Ovary (tissue), 9 donors: ENCODE data around the gene LYST. TPM values are rescaled to one million over a fixed set of nuclear protein-coding genes. Genes with fewer than 3 reads are reported as not detected.

ENCODE experiments used
- DNase-seq, 5 donors: peaks; one replicate each; pipeline ENCODE4 v3.0.0-alpha.2; 2019 to 2020
- H3K27ac ChIP-seq, 2 donors: fragments of 200-600 bp; one replicate each; pipeline versions ENCODE4 v1.5.1 to v1.8.0; 2019 to 2022
- H3K27me3 ChIP-seq: fragments of 200-600 bp; one replicate; pipeline ENCODE4 v1.8.0; 2022
- H3K36me3 ChIP-seq: fragments of 200-600 bp; sonication (generic); one replicate; pipeline ENCODE4 v1.5.1; 2019
- H3K4me1 ChIP-seq: one replicate; pipeline ENCODE4 v1.8.1; 2013; ENCODE audit warnings: mild to moderate bottlenecking, moderate library complexity; ENCODE audit not compliant: insufficient read depth
- H3K4me3 ChIP-seq: fragments of 200-600 bp; sonication (generic); one replicate; pipeline ENCODE4 v1.5.1; 2017
- H3K9me3 ChIP-seq, 2 donors: fragments of 200-600 bp in 1 of 2; sonication (generic) in 1 of 2; one replicate each; pipeline versions ENCODE4 v1.5.1 to v1.8.1; 2013 to 2019; ENCODE audit warnings: mild to moderate bottlenecking in 1 of 2, moderate library complexity in 1 of 2
- EP300 ChIP-seq: sonication (generic); formaldehyde crosslinking; IDR thresholded peaks from one replicate; pipeline ENCODE4 v1.6.1; 2017; ENCODE audit warnings: antibody characterized with exemption
- POLR2A ChIP-seq: fragments of 450-650 bp; IDR thresholded peaks from one replicate; pipeline ENCODE4 v1.6.1; 2017; ENCODE audit warnings: antibody characterized with exemption, mild to moderate bottlenecking, moderate library complexity
- WGBS, 3 donors: extraction: QIAGEN DNeasy Blood & Tissue Kit in 1 of 3; methylation state at CpG; one replicate each; pipeline versions ENCODE4 v1.1.5 to v1.1.7; 2013 to 2017; 5-methylcytosine and 5-hydroxymethylcytosine counted together
- intact Hi-C, 4 donors: fragments of 100-400 bp; cut with DNase I; formaldehyde crosslinking; loops; one replicate each; pipeline versions ENCODE4 v1.11.0 to v1.15.1; 2022 to 2023
- polyA plus RNA-seq, 2 donors: library from polyadenylated mRNA; stranded (reverse); fragments of 200-250 nt in 1 of 2; fragments of 350-450 nt in 1 of 2; fragmentation: Illumina TruSeq in 1 of 2; extraction: RNeasy Lipid Tissue Mini Kit (QIAGEN cat#74804) in 1 of 2; gene quantifications; one replicate each; pipeline ENCODE4 v1.2.3, GENCODE V29; 2013 to 2014
- total RNA-seq, 7 donors: library from RNA; depleted of rRNA in 2 of 7; stranded (reverse); fragments of >200 nt in 2 of 7; fragmentation: NEBNext Ultra II Directional in 3 of 7; extraction: Animal tissue kit (Norgen Biotek cat#: 25700) in 3 of 7; gene quantifications; one replicate each; pipeline versions ENCODE4 v1.1.0 to v1.2.4, GENCODE V29; 2016 to 2023
- TF ChIP-seq, protein P1 (sequence below), 3 donors: fragments of 450-650 bp in 2 of 3; fragments of 200-600 bp in 1 of 3; IDR thresholded peaks; one replicate each; pipeline versions ENCODE4 v1.5.1 to v1.8.0; 2016 to 2022; ENCODE audit warnings: antibody characterized with exemption in 3 of 3, mild to moderate bottlenecking in 1 of 3
- donor health status: DM: no; HTN: no; CAD: no; lungs with moderate emphysema.
- donor health status: DM: no; HTN: no; CAD: no.
- donor health status: Bipolar disorder and iron deficiency.
- donor health status: DM: yes; HTN: yes; CAD: no.
- donor health status: DM: no; HTN: no; CAD: no.
- donor health status: DM: yes; HTN: yes; CAD: no.

The LYST gene
- total and polyA plus RNA-seq, 9 donors, result 6.8 to 29.2 (median 21.7) TPM

DNA sequence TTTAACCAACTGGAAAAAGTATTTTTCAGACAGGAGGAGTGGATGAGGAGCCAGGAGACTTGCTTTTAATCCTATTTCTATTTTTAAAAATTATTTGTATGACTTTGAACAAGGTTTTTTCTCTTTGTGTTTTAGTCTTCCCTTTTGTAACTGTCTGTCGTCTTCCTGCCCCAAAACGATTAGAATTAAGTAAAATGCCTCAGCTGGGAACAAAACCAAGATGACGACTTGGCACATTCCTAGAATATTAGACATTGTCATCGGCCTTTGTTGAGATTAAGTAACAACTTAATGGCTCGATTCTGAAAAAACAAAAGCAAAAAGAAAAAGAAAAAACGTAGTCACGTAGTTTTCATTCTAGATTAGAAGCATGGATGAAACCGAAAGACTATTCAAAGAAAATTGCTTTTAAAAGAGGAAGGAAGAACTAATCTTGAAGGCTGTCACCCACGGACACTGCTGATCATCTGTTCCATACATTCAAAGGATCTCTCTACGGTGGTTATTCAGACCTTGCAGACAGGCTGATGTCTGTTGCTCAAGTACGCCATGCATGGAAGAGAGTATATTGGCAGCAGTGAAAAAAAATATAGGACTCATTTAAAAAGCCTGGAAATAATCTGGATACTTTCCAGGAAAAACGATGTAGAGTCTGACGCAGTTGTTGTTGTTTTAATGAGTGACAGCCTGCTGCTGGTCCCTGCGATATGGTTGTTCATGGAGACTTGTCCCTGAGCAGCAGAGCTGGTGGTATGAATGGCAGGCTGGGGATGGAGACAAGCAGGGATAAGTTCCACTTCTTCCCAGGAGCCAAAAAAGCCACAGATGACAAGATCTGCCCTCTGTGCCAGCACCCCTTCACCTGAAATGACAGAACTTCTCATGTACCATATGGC is 234.0 kb downstream of the LYST start:
- no peaks in the 10 kb centered on the region for H3K9me3 ChIP-seq
- H3K27ac ChIP-seq, result no peak overlapping the region
- no peaks in the 10 kb centered on the region for H3K36me3 ChIP-seq
- H3K27me3 ChIP-seq, result no peaks in the 10 kb centered on the region
- WGBS, 3 donors, result 11 to 31% (median 12%) methylated on average over 14 of the region's 14 CpGs
- DNase-seq, result no peak
- no peak for TF ChIP-seq POLR2A
- TF ChIP-seq EP300, result no peak
- H3K4me1 ChIP-seq, result peaks cover 3% of the 10 kb centered on the region
- no peak overlapping the region for H3K4me3 ChIP-seq
- intact Hi-C loops, result no loop called here

DNA sequence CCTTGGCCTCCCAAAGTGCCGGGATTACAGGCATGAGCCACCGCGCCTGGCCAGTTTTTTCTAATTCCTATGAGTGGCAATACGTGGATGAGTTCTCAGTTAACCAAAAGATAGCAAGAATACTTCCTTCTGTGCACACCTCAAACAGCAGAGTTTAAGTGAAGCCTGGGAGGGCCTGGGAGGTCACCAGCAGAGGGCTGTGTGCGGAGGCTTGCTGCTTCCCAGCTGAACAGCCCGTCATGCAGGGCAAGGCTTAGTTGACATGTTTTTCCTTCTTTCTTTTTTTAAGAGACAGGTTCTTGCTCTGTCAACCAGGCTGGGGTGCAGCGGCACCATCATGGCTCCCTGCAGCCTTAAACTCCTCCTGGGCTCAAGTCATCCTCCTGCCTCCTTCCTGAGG is 234.9 kb downstream of the LYST start:
- intact Hi-C loops, result no loop called here
- no peak overlapping the region for H3K27ac ChIP-seq
- no peaks in the 10 kb centered on the region for H3K36me3 ChIP-seq
- no peak overlapping the region for H3K4me3 ChIP-seq
- H3K27me3 ChIP-seq, result no peaks in the 10 kb centered on the region
- H3K9me3 ChIP-seq, result no peaks in the 10 kb centered on the region
- TF ChIP-seq POLR2A, result no peak
- TF ChIP-seq EP300, result no peak
- TF ChIP-seq, protein P1, sequence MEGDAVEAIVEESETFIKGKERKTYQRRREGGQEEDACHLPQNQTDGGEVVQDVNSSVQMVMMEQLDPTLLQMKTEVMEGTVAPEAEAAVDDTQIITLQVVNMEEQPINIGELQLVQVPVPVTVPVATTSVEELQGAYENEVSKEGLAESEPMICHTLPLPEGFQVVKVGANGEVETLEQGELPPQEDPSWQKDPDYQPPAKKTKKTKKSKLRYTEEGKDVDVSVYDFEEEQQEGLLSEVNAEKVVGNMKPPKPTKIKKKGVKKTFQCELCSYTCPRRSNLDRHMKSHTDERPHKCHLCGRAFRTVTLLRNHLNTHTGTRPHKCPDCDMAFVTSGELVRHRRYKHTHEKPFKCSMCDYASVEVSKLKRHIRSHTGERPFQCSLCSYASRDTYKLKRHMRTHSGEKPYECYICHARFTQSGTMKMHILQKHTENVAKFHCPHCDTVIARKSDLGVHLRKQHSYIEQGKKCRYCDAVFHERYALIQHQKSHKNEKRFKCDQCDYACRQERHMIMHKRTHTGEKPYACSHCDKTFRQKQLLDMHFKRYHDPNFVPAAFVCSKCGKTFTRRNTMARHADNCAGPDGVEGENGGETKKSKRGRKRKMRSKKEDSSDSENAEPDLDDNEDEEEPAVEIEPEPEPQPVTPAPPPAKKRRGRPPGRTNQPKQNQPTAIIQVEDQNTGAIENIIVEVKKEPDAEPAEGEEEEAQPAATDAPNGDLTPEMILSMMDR (IDR thresholded peaks at IDR 0.05), result no peak
- 91 to 95% (median 92%) methylated on average over 7 of the region's 7 CpGs for WGBS, 3 donors
- peaks cover 3% of the 10 kb centered on the region for H3K4me1 ChIP-seq
- DNase-seq, result no peak

DNA sequence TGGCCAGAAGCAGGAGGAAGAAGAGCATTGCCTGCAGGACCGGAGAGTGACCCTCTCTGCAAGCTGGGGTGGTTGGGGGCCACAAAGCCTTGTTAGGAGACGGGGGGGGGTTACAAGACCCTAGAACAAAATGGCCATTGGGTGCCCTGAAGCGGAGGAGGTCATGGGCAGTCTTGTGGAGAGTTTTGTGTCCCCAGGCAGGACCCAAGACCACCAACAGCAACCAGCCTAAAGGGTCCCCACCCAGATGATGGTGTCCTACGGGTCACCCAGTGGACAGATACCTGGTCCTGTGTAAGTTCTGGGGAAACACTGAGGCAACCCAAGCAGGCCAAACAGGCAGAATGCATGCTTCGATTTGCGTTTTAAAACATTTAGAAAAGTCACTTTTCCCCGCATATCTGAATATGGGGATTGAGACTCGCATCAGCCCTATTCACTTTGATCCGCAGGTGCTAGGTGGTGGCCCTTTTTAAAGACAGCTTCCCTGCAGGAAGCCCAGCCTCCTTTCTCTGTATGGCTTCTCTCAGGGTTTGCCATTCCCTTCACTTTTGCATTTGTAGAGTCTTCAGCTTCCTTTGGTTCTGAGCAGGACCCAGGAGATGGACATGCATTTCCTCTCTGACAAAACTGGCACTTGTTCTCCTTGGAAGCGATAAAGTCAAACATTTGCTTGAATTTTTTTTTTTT is 238.2 kb downstream of the LYST start:
- no peak overlapping the region for H3K27ac ChIP-seq
- intact Hi-C loops, result no loop called here
- H3K36me3 ChIP-seq, result no peaks in the 10 kb centered on the region
- no peak for DNase-seq
- H3K9me3 ChIP-seq, result no peaks in the 10 kb centered on the region
- no peak overlapping the region for H3K4me3 ChIP-seq
- H3K27me3 ChIP-seq, result no peaks in the 10 kb centered on the region
- 95 to 97% (median 97%) methylated on average over 10 of the region's 10 CpGs for WGBS, 3 donors
- peaks cover 11% of the 10 kb centered on the region for H3K4me1 ChIP-seq
- TF ChIP-seq POLR2A (no peak), EP300 (no peak)
- TF ChIP-seq, protein P1 (IDR thresholded peaks at IDR 0.05), result no peak

DNA sequence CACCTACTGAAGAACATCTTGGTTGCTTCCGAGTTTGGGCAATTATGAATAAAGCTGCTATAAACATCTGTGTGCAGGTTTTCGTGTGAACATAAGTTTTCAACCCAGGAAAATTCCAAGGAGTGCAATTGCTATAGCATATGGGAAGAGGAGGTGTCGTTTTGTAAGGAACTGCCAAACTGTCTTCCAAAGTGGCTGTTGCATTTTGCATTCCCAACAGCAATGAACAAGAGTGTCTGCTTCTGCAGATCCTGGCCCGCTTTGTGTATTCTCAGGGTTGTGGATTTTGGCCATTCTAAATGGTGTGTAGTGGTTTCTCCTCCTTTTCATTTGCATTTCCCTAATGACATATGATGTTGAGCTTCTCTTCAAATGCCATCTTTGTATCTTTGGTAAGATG is 240.9 kb downstream of the LYST start:
- WGBS, 3 donors, result 94 to 97% (median 96%) methylated on average over 4 of the region's 4 CpGs
- no peak overlapping the region for H3K27ac ChIP-seq
- peaks cover 8% of the 10 kb centered on the region for H3K4me1 ChIP-seq
- intact Hi-C loops, result no loop called here
- H3K27me3 ChIP-seq, result no peaks in the 10 kb centered on the region
- TF ChIP-seq, protein P1 (IDR thresholded peaks at IDR 0.05), result no peak
- TF ChIP-seq EP300, result no peak
- no peak for TF ChIP-seq POLR2A
- no peaks in the 10 kb centered on the region for H3K36me3 ChIP-seq
- H3K9me3 ChIP-seq, result no peaks in the 10 kb centered on the region
- no peak overlapping the region for H3K4me3 ChIP-seq
- no peak for DNase-seq
